HG03520 (cell line): ENCODE results near the gene NISCH.

Source experiments
- ATAC-seq: cut with Tn5 transposase; IDR thresholded peaks from one replicate; pipeline ENCODE4 v1.9.1; 2021; ENCODE audit warnings: mild to moderate bottlenecking, moderate library complexity; ENCODE audit not compliant: unreplicated experiment

Gene NISCH

DNA sequence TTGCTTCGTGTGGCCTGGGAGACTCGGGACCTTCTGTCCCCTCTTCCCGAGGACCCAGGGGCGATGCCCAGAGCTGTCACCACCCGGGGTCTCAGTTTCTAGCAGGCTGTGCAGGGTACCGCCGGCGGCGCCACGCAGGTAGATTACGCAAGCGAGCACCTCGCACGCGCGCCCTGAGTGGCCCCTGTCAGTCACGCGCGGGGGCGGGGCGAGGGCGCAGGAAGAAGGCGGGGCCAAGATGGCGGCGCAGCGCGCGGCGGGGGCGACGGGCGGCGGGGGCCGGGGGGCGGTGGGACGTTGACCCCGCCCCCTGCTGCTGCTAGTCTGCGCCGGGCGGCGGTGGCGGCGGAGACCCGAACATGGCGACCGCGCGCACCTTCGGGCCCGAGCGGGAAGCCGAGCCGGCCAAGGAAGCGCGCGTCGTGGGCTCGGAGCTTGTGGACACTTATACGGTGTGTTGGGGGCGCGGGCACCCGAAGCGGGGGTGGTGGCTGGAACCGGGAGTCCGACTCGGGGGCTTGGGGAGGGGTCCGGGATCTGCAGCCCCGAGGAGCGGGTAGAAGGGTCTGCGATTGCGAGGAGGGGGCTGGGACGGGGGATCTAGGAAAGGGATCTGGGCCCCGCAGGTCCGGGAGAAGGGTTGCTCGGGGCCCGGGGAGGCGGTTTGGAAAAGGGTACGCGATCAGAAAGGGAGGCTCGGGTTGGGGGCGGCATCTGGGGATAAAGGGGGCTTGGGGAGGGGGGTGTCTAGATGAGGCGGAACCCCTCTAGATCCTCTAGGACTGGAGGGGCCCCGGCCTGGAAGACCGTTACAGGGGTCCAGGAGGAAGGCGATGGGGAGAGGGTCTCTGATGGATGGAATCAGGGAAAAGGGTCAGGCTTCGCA lies at the start of gene NISCH:
Gene NISCH, plus strand, starts transcription at position 322 of the 886 bp plus-strand sequence. Its CDS starts 38 bp downstream, at position 360.
- ATAC-seq = peak; percentile 69

DNA sequence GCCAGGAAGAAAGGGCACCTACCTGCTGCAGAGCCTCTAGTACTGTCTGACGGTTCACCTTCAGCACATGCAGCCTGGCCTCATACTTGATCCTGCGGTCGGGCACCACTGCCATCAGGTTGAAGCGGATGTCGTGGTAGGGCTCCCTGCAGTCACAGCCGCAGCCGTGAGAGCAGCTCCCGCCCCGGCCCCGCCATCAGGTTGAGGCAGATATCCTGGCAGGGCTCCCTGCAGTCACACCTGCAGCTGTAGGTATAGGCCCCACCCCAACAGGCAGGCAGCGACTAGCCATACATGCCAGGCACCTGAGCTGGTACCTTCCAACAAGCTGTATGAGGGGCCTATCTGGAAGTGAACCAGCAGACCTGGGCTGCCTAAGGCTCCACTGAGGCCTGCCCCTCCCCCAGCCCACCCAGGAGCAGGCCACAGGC lies 49.2 kb upstream of the NISCH start:
- ATAC-seq = no peak

DNA sequence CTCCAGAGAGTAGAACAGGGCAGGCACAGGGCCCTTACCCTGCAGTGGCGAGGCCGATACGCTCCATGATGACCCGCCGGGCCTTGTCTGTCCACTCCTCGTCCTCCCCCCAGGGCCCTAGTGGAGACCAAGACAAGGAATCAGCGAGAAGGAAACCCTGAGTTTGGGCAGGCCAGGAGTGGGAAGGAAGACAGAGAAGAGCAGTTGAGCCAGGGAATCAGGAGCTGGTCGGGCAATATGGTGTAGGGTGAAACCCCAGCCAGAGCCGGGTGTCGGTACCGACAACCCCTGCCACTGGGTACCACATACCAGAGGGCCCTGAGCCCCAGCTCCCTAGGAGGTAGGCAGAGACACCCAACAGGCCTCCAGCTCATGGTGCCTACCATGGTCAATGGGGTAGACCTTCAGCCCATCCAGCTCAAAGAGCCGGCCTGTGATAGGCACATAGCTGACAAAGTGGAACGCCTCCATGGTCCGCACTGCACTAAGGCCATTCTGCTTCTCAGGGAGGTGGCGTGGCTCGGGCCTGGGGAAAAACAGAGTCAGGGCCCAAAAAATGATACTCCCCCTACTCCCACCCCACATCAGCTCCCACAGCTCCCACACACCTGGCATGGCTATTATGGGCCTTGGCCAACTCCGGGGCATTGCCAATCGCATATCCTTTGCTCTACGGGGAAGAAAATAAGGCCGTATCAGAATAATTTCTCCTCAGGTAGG lies 48.5 kb upstream of the NISCH start:
- no peak for ATAC-seq

DNA sequence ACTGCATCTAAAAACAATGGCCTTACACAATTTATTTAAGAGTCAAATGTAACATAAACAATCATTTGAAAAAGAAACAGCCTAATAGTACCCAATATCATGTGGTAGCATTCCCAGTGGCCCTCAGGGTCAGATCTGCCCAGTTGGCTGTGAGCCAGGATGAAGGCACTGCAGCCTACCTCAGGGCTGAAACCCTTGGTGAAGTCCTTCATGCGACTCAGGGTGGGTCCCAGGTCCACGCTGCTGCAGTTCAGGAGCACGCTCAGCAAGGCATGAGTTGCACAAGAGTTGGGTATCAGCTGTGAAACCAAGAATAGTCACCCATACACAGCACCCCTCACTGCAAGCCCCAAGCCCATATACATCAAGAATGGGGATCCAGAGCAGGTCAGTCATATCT lies 47.6 kb upstream of the NISCH start:
- no peak for ATAC-seq

DNA sequence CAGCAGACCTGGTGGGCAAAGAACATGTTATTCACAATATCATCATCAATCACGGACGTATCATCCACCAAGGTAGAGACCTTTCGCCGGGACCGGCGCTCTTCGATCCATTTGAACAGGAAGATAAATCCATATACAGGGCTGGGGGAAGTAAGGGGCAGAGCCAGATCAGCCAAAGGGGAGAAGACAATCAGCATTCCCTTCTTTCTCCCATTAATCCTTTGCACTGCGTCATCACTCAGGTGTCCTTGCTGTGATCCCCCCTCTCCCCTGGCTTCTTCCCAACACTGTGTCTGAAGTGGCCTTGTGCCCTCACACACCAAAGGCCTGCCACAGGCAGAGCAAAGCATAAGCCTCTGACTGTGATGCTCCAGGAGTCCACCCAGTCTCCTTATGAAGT lies 46.9 kb upstream of the NISCH start:
- ATAC-seq = no peak

DNA sequence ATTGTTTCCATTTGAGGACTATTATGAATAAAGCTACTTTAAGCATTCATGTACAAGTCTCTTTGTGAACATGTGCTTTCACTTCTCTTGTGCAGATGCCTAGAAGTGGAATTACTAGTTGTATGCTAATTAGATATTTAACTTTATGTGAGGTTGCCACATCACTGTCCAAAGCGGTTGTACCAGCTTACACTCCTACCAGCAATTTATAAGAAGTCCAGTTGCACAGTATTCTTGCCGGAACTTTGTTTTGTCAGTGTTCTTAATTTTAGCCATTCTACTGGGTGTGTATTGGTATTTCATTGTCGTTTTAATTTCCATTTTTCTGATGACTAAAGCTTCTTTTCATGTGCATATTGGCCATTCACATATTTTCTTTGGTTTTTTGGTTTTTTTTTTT lies 39.6 kb upstream of the NISCH start:
- no peak for ATAC-seq

DNA sequence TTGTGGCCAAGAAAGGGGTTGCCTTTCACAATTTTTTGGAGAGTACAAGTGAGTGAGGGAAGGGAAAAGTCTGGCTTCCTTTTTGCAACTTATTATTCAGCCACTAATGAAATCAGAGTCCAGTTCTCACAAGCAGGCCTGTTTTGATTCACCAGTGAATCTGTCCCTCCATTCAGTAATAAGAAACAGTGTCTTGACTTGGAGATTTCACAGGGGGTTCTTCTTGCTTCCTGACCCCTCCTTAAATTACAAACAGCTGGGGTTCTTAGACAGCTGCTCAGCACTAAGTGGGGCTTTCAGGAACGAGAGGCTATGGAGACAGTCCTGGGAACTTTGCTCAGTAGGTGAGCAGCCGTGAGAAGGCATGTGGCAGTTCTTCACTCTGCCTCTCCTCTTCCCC lies 35.0 kb upstream of the NISCH start:
- ATAC-seq = no peak

DNA sequence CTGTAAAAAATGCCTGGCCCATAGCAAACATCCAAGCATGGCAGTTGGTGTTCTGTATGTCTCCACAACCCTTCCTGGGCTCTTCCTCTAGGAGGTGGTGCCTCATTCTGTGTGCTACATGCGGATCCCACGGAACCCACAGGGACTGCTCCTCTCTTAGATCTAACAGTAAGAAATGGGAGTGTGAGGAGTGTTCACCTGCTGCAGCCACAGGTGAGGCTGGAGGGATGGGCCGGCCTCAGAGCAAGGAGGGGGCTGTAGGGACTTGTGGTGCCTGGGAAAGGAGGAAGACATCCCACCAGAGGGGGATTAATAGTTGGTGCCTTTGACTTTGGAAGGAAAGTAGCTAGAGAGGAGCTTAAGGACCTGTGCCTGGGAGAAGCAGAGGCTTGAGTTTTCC lies 32.7 kb upstream of the NISCH start:
- ATAC-seq = no peak

DNA sequence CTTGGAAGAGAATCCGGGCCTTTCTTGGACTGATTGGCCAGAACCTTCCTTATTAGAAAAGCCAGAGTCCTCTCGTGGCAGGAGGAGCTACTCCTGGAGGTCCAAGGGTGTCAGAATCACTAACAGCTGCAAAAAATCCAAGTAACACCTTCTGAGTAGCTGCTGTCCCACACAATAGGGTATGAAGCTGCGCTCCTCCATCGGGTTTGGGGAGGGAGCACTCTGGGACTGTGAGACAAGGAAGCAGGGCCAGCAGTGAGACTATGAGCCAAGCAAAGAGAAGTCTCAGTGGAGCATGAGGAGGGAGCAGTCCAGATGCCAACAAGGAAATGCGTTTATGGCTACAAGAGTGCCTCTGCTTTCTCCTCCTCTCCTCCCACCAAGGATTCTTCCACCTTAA lies 32.2 kb upstream of the NISCH start:
- ATAC-seq = no peak

DNA sequence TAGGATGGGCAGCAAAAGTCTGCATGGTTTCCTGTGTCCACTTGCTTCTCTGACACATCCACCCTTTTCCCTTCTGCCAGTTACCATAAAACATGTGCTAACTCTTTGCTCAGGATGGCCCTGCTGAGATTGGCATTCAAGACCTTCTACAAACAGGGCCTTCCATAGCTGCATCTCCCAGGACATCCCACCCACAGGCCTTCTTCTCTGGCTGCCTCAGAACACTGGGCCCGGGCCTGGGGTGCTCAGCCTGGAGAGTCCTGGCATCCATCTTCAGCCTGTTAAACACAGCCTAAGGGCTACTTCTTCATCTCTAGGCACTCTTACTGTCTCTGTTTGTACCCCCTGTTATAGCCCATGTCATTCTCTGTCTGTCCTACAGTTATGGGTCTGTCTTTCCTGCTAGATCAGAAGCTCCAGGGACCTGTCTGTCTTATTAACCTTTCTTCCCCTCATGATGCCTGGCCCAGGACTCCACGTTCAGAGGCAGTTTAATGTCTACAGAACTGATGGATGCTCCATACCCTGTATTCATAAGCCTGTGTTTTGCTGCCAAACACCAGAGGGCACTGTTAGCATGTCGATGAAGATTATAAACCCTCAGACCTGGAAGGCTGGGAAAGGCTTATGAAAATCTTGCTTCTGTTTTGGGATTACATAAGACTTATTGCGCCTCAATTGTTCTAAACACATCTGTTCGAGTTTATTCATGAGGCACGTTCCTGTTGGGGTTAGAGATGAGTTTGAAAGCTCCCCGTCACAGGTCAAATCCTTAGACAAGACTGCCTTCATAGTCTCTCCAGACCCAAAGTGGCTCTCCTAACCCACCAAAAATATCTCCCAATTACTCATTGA lies 27.0 kb upstream of the NISCH start:
- ATAC-seq = no peak

DNA sequence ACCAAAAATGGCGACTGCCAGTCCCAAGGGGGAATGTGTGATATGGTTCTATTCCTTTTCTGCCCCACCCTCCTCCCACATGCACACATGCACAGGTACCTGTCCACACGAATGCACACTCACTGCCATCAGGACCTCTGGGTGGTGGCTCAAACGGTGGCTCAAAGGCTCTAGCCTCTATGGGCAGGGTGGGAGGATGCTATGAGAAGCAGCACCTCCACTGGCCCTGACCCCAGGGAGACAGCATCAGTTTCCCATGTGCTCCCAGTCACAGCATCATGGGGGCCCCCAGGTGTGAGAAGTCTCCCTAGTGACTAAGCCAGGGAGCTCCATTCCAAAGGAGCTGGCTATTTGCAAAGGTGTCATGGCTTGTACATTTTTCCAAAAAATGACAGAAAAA lies 26.4 kb upstream of the NISCH start:
- ATAC-seq = no peak

DNA sequence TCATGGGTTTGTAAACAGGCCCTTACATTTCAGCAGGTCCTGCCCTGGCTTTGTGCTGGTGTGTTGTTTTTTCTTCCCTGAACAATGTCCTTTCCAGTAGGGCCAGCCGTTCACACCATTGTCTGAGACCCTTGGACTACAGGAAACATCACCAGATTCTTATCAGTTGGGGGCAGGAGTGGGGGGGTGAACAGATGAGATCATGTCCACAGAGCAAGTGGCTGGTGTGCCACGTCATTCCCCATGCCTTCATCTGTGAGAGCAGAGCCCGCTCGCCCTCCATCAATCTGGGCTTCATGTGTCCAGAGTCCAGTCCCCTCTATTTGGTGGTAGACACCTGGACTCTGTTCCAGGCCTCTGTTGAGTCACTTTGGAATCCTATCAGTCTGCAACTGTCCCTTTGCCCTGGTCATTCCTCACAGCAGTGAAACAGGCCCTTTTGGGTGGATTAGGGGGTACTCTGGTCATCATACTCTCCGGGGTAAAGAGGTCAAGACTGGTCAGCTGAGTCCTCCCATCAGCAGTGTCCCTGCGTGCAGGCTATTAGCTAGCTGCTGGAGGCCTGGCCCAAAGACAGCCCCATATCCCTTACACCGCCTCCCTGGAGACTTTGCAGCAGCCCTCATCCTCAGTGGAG lies 25.5 kb upstream of the NISCH start:
- ATAC-seq = no peak

DNA sequence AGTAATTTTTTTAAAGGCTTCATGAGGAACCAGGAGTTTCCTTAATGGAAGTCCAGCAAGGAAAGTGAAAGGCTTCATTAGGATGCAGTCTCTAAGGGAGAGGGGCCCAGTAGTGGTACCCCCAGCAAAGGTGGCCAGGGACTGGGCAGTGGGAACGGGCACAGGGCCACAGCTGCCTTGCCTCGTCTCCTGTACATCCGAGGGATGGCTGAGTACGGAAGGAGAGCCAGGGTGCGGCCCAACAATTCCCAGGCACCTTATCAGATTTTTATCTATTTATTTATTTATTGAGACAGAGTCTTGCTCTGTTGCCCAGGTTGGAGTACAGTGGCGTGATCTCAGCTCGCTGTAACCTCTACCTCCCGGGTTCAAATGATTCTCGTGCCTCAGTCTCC lies 25.0 kb upstream of the NISCH start:
- no peak for ATAC-seq

DNA sequence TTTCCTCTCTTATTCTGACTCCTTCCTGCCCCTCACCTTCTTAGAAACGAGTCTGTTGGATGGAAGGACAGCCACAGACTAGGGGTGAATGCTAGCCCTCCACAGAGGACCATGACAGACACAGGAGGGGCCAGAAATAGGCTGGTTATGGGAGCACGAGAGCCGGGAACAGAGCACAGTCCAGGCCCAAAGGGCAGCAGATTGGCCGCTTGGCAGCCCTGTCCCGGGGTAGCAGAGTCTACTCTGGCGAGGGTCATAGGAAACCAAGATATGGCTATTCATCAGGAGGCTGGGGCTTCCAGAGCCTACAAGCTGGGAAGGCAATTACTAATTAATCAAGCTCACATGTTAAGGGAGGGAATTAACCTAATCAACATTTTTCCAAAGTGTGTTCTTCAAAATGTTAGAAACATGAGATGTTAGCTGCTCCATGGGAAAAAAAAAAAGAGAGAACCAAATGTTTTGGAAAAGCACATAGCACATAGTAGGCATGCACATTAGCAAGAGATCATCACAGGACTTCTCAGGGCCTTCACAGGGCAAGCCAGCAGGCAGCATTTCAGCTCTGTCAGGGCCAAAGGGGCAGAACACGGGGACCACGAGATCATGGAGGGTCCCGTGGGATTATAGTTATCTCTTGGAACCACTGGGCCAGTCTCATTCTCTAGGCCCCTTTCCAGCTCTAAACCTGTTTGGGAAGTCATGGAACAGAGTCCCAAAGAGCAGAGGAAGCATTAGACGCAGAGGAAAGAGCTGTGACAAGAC lies 23.8 kb upstream of the NISCH start:
- no peak for ATAC-seq

DNA sequence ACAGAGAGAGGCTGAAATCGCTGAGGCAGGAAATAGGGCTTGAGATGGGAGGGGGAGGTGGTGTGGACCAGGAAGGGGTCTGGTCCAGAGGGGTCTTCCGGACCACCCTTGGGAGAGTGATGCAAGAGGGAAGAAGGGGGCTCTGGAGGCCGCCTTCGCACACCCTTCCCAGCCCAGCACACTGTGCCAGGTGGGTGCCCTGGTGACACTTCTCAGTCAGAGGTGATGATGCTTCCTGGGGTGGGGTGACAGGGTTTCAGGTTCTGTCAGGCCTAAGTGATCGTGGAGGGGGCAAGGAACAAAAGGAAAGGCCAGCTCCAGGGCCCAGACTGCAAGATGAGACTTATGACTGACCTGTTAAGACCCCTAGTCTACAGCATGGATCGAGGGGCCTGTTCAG lies 23.2 kb upstream of the NISCH start:
- ATAC-seq = no peak

DNA sequence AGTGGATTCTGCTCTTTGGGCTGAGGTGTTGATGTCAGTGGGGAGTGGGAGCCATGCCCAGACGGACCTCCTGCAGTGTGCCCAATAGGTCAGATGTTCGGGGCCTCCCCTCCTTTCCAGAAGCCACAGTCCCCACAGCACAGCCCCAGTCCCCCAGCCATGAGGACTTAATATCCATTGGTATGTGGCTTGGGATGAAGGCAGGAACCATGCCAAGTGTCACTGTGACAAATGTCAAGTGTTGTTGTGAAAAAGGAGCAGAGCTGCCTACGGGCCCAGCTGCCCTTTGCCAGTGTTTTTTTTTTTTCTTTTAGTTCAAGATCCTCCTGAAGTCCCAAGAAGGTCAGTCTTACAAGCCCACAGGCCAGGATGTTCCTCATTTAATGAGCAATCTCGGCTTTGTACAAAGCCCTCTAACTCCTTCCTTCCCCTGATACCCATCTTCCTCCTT lies 22.7 kb upstream of the NISCH start:
- ATAC-seq = no peak

DNA sequence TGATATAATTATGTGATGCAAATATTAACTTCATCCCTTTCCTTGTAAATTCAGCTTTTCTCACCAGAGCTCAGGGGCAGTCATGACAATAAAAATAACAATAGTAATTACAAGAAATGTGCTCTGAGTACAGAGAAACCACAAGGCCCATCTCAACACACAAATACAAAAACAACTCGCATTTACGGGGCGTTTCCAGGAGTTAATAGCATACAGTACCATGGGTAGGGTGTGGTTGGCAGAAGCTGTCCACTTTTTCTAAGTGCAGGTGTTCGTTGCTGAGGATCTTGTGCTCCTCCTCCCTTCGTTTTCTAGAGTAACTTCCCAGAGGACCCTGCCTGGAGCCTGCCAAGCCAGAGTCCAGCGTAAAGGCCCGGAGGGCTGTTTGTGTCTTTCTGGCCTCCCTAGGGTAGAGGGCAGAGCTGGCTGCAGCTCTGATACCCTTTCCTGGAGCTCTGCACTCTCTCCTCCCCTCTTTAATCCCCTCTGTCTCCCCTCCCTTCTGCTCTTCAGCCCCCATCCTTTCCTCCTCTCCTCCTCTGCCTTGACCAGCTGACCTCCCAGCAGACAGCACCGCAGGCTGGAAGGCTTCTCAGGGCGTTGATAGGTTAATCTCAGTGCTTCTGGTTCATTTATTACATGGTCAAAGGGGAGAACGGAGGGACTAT lies 21.9 kb upstream of the NISCH start:
- ATAC-seq = no peak

DNA sequence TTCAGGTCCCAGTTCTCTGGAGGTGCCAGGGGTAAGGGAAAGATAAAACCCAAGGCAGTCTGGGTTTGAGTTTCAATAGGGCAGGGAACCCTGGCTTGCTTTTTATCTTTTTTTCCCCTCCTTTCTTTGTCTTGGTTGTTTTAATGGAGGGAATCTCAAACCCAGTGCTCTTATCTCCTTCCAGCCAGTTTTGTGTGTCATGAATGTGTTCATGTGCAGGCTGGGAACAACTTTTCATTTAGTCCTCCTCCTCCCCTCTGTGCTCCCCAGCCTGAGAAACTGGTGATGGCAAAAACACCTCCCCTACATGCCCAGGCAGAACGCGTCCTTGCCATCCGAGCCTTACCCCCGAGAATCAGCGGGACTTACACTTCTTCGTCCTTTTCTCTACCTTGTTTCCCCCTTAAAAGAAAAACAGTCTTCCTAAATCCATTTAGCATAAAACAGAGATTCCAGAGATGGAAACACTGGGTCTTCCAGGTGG lies 21.4 kb upstream of the NISCH start:
- no peak for ATAC-seq

DNA sequence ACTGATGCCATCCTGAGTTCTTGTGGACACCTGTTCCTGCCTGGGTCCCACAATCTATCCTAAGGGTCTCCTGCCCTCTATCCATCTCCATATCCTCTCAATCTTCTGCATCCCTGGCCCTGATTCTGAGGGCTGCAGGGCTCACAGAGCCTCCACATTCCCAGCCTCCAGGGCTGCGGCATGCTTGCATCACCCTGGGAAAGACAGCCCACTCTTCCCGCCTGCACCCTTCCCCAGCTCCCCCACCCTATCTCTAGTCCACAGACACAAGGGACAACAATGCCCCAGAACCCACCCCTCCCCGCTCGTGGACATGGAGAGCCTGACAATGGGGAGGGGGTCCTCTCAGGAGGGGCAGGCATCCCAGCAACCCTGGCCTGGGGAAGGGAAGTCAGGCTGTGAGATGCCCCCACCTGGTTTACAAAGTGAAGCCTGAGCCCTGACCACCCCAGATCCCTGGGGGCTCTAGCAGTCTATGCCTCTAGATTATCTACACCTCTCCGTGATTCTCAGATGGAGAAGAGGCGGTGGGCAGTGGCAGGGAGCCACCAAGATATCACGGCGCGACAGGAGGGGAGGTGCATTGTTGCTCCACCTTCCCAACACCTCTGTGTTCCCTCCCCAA lies 20.8 kb upstream of the NISCH start:
- ATAC-seq = no peak
